ENCODE results near the gene TEX9. TPM values are rescaled to one million over a fixed set of nuclear protein-coding genes. Genes with fewer than 3 reads are reported as not detected.

Gene TEX9
- total RNA-seq, 1 experiment from 2014 or later, result 8.4 TPM

DNA sequence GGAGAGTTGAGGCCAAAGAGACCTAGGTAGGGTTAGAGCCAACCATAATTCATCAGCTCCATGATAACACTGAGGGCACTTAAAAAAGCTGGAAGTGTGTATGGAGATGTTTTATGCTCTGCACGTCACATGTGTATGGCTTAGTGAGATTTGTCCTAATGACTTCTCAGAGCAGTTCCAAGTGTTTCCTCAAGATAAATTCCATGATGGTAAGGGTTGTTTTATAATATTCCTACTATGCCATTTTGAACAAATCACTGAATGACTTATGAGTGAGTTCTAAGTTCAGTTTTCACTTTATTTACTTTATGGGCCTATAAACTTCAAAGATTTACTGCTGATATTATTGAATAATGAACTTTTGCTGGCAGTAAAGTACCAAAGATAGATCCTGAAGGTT, 28.1 kb downstream of the TEX9 start:
- Histone ChIP-seq H3K9ac (ENCODE audit: extremely low read depth, insufficient read length, low read length) (no peak overlapping the region), H3K14ac (ENCODE audit: insufficient read depth, low read length) (no peak overlapping the region), H2AK5ac (ENCODE audit: insufficient read length, low read length) (no peak overlapping the region), H3K9me3 (ENCODE audit: control insufficient read depth, low read depth, low read length) (no peaks in the 10 kb centered on the region), H2BK20ac (ENCODE audit: low read depth, low read length, poor library complexity, severe bottlenecking) (no peak overlapping the region), H3K27me3 (ENCODE audit: insufficient read depth, low read length) (no peaks in the 10 kb centered on the region), H2BK15ac (ENCODE audit: low read depth, low read length) (no peak overlapping the region), H3K4me2 (ENCODE audit: insufficient read depth, insufficient read length, low read length) (no peak overlapping the region), H3K23me2 (ENCODE audit: insufficient read length, low read depth, low read length, poor library complexity, severe bottlenecking) (no peaks in the 10 kb centered on the region), H3K79me2 (ENCODE audit: insufficient read depth, low read length) (no peaks in the 10 kb centered on the region), H2BK5ac (ENCODE audit: insufficient read length, low read length) (no peak overlapping the region), H4K20me1 (ENCODE audit: control insufficient read depth, insufficient read depth, insufficient read length) (no peaks in the 10 kb centered on the region), H2AFZ (ENCODE audit: low read length) (no peak overlapping the region), H4K5ac (ENCODE audit: insufficient read length, low read depth, low read length) (no peak overlapping the region), H3K4ac (ENCODE audit: low read depth, low read length) (no peak overlapping the region), H3T11ph (ENCODE audit: low read length) (no peak overlapping the region), H3K27ac (ENCODE audit: insufficient read length, low read depth, low read length) (no peak overlapping the region), H2BK120ac (ENCODE audit: low read depth, low read length, poor library complexity, severe bottlenecking) (no peak overlapping the region), H3K4me1 (ENCODE audit: insufficient read depth, low read length) (no peaks in the 10 kb centered on the region), H3K23ac (ENCODE audit: insufficient read length, low read depth, low read length) (no peak overlapping the region), H4K91ac (ENCODE audit: insufficient read length, low read depth, low read length) (no peak overlapping the region), H4K8ac (replicated peaks; ENCODE audit: insufficient read length, low read depth, low read length) (no peak overlapping the region), H3K56ac (ENCODE audit: insufficient read length, low read depth, low read length) (no peak overlapping the region), H3K79me1 (ENCODE audit: insufficient read depth, low read depth, low read length, poor library complexity, severe bottlenecking) (no peaks in the 10 kb centered on the region), H3K18ac (ENCODE audit: insufficient read length, low read depth, low read length) (no peak overlapping the region), H2BK12ac (ENCODE audit: insufficient read length, low read depth, low read length) (no peak overlapping the region)
- H3K36me3 Mint-ChIP-seq (ENCODE audit: insufficient read depth in 1 of 3, low read depth in 3 of 3), result peaks cover 18 to 31% (median 19%) of the 10 kb centered on the region in 3 experiments
- no peak for TF ChIP-seq CTCF (conservative IDR thresholded peaks at IDR 0.05)
- no peak overlapping the region for H3K27ac Mint-ChIP-seq
- H3K4me1 Mint-ChIP-seq, result peaks cover 12 to 14% of the 10 kb centered on the region in 2 experiments
- DNase-seq, result no peak
- no peaks in the 10 kb centered on the region for H3K27me3 Mint-ChIP-seq (ENCODE audit: low read depth)
- peaks cover 16 to 17% of the 10 kb centered on the region in 2 experiments for H3K9me3 Mint-ChIP-seq
- H3K4me3 Mint-ChIP-seq, result no peak overlapping the region
- WGBS (ENCODE audit: extremely low coverage, insufficient read length, low lambda C conversion rate), result no CpG with 5 or more reads among the region's 1 CpG
